ENCODE measurements around the gene TMEM238L.

TMEM238L gene

GRCh38 chr17:10804546-10804945 lies 647 bp upstream of the TMEM238L start:
- no peak for DNase-seq (ENCODE audit: low spot score)

- DNase-seq (ENCODE audit: low spot score) = no peak
These were observed 549 bp downstream of the TMEM238L start for GRCh38 chr17:10803350-10803749.

DNA sequence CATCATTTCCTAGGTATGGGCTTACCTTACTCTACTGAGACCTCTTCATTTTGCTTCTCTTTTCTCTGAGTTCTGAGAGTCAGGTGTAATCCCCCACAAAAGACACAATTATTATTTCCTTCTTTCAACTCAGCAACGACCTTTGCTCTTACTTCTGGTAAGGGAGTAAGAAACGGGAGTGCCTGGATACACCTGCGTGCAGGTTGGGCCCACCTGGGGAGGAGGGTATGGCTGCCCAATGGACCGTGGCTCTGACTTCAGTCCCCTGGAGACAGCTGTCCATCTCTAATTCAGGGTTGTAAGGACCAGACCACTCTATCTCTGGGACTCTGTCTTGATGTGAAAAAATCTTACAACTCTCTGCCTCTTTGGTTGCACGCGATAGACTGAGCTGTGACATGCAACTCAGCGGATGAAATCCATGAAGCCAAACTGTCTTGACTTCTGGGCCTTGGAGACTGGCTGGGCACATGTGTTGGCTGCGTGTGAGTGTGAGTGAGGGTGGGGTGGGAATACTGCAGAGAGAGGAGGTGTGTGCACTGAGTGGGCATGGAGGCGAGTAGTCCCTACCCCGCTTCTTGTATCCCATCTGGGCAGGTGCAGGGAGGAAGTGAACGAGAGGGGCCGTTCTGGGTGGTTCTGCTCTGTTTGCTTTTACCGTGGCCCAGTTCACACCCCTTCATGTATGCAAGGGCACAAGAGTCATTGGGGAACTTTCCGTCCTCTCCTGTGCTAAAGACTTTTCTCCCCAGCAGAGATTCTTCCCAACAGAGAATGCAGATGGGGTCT lies 1.2 kb downstream of the TMEM238L start:
- no peak for DNase-seq (ENCODE audit: low spot score)

- DNase-seq (ENCODE audit: low spot score) = no peak
These were observed 4.5 kb downstream of the TMEM238L start for GRCh38 chr17:10799407-10799806.

DNA sequence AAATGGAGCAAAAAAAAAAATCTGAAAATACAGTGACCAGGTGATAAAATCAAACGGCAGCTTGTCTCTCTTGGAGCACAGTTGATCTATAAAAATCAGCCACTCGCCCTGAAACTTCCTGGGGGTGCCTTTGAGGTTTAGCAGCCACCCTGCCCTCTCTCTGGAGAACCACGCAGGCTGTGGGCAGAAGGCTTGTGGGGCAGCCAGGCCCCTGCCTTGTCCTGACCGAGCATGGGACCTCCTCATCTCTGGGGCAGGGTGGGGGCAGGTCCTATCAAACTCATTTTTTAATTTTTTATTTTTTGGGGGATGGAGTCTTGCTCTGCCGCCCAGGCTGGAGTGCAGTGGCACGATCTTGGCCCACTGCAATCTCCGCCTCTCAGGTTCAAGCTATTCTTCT lies 5.0 kb downstream of the TMEM238L start:
- no peak for DNase-seq (ENCODE audit: low spot score)

DNA sequence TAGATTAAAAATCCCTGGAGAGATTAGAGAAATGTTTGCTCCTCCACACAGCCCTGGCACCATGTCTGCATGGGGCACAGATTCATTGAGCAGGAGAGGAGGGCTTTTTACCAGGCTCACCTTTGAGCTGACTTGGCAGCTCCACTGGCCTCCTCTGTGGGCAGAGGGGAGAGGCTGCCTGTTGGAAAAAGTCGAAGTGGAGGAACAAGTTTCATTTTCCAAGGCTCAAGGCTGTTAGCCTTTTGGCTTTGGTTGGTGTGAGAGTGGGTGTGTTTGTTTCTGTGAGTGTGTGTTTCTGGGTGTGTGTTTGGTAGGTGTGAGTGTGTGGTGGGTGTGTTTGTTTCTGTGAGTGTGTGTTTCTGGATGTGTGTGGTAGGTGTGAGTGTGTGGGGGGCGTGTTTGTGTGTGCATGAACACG lies 5.6 kb downstream of the TMEM238L start:
- no peak for DNase-seq (ENCODE audit: low spot score)

- no peak for DNase-seq (ENCODE audit: low spot score)
These were observed 6.2 kb downstream of the TMEM238L start for GRCh38 chr17:10797476-10798328.

GRCh38 chr17:10793816-10794215 lies 10.1 kb downstream of the TMEM238L start:
- no peak for DNase-seq (ENCODE audit: low spot score)

- DNase-seq (ENCODE audit: low spot score) = no peak
These were observed 10.6 kb downstream of the TMEM238L start for GRCh38 chr17:10793256-10793655.

DNA sequence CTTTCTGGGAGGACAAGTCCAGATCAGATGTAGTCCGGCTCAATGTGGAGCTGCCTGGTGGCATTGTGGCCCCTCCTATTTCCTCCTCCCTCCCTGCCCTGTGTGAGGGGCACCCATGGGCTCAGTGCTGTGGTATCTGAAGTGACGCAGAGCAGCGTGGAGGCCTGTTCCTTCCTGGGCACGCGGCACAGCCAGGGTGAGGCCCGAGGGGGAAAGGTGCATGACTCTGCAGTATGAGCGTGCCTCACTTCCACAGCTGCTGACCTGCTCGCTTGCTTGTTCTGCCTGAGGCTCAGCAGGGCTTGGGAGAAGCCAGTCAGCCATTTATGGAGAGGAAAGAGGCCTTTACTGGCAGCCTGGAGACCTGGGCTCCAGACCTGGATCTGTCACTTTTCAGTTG lies 11.7 kb downstream of the TMEM238L start:
- no peak for DNase-seq (ENCODE audit: low spot score)

- no peak for DNase-seq (ENCODE audit: low spot score)
These were observed 13.2 kb downstream of the TMEM238L start for GRCh38 chr17:10790491-10791401.

DNA sequence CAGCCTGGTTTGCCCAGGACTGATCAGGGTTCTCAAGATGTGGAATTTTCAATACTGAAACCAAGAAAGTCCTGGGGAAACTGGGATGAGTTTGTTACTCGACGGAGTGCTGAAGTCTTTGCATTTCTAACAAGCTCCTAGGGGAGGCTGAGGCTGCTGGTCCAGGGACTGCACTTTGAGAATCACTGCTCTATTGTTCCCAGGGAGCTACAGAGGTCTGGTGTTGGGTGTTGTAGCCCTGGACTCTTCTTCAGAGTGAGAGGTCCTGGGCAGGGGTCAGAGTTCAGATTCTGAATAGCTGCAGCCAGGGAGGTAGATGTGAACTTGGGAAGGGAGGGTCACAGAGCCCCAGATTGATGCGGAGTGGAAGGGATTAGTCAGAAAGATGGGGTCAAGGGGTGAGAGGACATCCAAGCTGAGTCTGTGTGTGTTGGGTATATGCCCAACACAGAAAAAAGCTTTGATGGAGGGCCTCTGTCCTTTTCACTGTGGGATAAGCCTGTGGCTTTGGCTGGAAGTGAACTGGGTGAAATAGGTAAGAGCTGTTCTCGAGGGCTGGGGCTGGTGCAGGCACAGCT lies 14.1 kb downstream of the TMEM238L start:
- no peak for DNase-seq (ENCODE audit: low spot score)

DNA sequence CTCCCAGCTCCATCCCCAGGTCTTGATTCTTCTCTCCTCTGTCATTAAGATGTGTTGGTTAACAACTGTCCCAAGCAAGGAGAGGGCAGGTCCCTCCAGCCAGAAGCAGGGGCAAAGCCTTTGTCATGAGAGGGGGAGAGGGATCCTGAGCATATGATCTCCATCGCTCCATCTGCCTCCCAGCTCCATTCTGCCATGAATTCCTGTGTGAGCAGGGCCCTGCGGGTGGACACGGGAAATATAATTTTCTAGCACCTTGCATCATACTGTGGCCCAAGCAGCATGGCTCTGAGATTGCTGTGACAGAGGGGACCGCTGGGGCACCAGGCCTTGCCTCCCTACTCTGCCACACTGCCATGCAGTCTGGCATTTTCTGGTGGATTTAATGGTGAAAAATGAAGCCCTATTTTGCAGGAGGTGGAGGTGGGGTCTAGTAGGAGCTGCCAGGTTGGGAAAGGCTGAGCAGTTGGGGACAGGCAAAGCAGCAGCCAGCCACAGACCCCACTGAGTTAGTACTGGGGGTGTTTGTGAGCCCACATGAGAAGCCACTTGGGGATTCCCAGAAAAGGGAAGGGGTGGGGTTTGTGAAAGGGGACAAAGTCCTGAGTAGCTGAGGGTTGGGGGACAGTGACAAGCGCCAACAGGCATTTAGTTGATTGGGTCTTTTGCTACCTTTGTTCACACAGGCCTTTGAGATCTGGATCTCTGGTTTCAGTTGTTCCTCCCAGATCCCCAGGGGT lies 16.4 kb downstream of the TMEM238L start:
- no peak for DNase-seq (ENCODE audit: low spot score)

- no peak for DNase-seq (ENCODE audit: low spot score)
These were observed 18.6 kb downstream of the TMEM238L start for GRCh38 chr17:10785295-10785694.

DNA sequence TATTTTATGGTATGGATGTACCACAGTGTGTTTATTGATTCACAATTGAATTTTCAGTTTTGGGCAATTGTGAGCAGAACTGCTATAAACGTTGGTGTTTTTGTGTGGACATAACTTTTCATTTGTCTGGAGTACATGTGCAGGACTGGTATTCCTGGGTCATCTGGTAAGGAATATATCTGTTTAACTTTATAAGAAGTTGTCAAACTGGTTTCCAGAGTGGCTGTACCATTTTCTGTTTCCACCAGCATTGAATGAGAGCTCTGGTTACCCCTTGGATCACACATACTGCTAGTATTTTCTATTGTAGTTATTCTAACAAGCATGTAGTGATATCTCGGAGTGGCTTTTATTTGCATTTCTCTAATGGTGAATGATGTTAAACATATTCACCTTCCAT lies 24.3 kb downstream of the TMEM238L start:
- no peak for DNase-seq (ENCODE audit: low spot score)

- no peak for DNase-seq (ENCODE audit: low spot score)
These were observed 26.0 kb downstream of the TMEM238L start for GRCh38 chr17:10777890-10778289.

DNA sequence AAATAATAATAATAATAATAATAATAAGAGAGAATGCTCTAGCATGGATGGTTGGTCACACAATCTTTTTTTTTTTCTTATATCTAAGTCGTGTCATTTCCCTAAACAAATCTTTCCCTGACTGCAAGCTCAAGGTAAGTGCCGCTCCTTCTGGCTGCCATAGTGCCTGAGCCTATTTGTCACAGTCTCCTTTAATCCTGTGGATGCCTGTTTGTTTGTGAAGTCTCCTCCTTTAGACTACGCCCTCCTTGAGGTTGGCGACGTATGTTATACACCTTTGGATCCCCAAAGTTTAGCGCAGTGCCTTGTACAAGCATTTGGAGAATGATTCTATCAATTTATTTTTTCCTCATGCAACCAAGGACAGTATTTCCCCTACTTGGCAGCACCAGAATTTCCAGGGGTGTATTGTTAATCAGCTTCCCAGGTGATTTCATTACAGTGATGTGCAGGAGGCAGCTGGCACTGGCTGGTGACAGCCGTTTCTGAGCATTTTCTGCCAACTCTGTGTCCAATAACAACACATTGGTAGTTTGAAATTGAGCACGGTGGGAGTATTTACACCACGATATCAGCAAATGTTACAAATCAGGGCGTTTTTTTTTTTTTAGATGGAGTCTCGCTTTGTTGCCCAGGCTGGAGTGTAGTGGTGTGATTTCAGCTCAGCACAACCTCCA lies 26.6 kb downstream of the TMEM238L start:
- no peak for DNase-seq (ENCODE audit: low spot score)

GRCh38 chr17:10776381-10776780 lies 27.5 kb downstream of the TMEM238L start:
- no peak for DNase-seq (ENCODE audit: low spot score)

GRCh38 chr17:10775740-10776356 lies 28.1 kb downstream of the TMEM238L start:
- no peak for DNase-seq (ENCODE audit: low spot score)

DNA sequence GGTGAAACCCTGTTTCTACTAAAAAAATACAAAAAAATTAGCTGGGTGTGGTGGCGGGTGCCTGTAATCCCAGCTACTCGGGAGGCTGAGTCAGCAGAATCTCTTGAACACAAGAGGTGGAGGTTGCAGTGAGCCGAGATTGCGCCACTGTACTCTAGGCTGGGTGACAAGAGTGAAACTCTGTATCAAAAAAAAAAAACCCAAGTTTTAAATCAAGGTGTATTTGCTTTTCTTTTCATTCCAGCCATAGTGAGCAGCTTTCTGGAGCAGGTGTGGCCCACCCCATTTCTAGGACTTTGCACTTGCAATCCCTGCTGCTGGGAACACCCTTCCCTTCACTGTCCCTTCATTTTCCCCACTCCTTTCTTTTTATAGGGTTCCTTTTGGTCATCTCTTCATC lies 28.8 kb downstream of the TMEM238L start:
- DNase-seq (ENCODE audit: low spot score) = no peak
